Lower leg skin (tissue), 3 donors: Measurements from ENCODE around the gene NSMCE1.

ENCODE experiments used
- CTCF ChIP-seq, 3 donors: fragments of 450-650 bp; IDR thresholded peaks; one replicate each; pipeline ENCODE4 v1.5.1; 2016; ENCODE audit warnings: antibody characterized with exemption in 3 of 3, mild to moderate bottlenecking in 3 of 3, moderate library complexity in 2 of 3
- POLR2A ChIP-seq, 2 donors: fragments of 450-650 bp; IDR thresholded peaks; one replicate each; pipeline ENCODE4 v1.6.1; 2016 to 2017; ENCODE audit warnings: antibody characterized with exemption in 2 of 2, mild to moderate bottlenecking in 1 of 2, moderate library complexity in 1 of 2

GRCh38 chr16:27233731-27234130 is 34.8 kb downstream of the NSMCE1 start:
- TF ChIP-seq CTCF (IDR thresholded peaks at IDR 0.05) (no peak), POLR2A (IDR thresholded peaks at IDR 0.05) (no peak)
